HFF-Myc (cell line): ENCODE measurements around the gene EXOC3.
"Not testable (repeated sequence)": the region's sequence is repeated elsewhere in the genome, so short reads cannot be mapped to it uniquely, and the experiment has no call there.

Experiments used
- DNase-seq: peaks from one replicate; pipeline ENCODE4 v3.0.0-alpha.2; 2011; ENCODE audit warnings: low read depth; ENCODE audit errors: extremely low read depth
- H3K4me3 ChIP-seq: replicated peaks from 2 replicates; pipeline ENCODE4 v1.5.1; 2011; ENCODE audit warnings: low read depth, mild to moderate bottlenecking, control low read depth, low read length
- TF ChIP-seq, protein P1 (sequence below): IDR thresholded peaks from 2 replicates; pipeline ENCODE4 v1.5.1; 2012; ENCODE audit warnings: mild to moderate bottlenecking, low read depth, low read length, control low read depth; ENCODE audit errors: missing control alignments

EXOC3 gene

DNA sequence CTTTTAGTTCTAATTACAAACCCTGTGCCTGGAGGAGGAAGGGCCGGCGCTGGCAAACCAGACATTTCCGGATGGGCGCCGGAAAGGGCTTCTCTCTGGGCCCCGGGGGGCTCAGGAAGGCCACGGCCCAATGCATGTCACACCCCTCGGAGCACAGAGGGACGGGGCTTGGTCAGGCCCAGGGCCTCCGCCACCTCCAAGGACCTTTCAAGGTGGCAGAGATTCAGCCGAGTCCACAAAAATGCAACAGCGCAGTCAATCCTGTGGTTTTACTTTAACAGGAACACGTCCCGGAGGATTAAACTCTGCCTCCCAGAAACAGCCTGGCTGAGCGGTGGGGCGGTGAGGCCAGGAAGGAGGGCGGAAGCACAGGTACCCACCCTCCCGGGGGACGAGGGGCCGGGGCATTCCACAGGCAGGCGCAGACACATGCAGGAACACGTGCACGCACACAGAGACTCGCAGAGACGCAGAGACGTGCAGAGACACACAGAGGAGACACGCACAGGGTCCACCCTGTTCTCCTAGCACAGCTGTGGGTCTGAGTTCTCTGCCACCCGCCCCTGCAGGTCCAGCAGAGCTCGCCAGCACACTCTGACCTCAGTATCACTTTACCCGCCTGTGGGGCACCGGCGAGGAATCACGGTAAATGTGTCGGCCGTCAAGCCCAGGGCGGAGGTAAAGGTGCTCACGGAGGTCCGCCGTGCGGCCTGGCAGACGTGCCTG is 58.3 kb downstream of the EXOC3 start:
- H3K4me3 ChIP-seq, result no peak overlapping the region
- TF ChIP-seq, protein P1, sequence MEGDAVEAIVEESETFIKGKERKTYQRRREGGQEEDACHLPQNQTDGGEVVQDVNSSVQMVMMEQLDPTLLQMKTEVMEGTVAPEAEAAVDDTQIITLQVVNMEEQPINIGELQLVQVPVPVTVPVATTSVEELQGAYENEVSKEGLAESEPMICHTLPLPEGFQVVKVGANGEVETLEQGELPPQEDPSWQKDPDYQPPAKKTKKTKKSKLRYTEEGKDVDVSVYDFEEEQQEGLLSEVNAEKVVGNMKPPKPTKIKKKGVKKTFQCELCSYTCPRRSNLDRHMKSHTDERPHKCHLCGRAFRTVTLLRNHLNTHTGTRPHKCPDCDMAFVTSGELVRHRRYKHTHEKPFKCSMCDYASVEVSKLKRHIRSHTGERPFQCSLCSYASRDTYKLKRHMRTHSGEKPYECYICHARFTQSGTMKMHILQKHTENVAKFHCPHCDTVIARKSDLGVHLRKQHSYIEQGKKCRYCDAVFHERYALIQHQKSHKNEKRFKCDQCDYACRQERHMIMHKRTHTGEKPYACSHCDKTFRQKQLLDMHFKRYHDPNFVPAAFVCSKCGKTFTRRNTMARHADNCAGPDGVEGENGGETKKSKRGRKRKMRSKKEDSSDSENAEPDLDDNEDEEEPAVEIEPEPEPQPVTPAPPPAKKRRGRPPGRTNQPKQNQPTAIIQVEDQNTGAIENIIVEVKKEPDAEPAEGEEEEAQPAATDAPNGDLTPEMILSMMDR, result no peak
- DNase-seq, result no peak

DNA sequence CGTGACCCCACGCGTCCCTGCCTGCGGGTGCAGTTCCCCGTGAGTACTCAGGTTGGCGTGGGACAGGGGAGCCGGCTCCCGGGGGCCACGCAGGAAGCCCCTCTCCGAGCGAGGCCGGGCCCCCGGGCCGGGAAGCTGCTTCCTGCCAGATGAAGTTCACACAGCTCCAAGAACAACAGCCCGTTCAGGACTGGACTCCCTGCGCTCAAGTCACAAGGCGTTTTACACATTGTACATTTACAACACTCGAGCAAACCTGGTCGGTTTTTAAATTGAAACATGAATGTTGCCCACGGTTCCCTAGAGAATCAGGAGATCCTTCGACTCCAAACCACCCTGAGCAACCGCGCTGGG is 58.8 kb downstream of the EXOC3 start:
- TF ChIP-seq, protein P1, result no peak
- DNase-seq, result no peak
- no peak overlapping the region for H3K4me3 ChIP-seq

DNA sequence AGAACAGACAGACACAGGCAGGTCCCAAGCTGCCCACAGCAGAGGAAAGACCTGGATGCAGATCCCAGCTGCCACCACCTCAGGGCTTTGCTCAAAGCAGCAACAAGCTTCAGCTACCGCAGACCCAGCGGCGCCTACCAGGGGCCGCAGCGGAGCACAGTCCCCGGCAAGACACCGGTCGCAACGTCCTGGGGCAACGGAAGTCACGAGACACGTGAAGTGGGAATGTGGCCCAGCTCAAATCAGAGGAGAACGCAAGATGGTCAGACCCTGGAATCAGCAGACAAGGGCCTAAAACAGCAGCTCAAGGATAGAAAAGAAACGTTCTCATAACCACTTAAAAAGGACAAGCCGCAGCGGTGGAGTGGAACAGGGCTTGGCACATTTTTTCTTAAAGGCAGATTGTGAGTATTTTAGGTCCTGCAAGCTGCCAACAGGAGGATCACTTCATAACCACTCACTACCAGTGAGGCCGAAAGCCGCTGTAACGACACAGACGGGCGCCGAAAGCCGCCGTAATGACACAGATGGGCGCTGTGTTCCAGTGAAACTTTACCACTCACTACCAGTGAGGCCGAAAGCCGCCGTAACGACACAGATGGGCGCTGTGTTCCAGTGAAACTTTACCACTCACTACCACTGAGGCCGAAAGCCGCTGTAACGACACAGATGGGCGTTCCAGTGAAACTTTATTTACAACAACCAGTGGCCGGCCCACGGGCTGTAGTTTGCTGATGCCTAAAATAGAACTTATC is 59.5 kb downstream of the EXOC3 start:
- TF ChIP-seq, protein P1, result no peak
- no peak overlapping the region for H3K4me3 ChIP-seq
- no peak for DNase-seq

DNA sequence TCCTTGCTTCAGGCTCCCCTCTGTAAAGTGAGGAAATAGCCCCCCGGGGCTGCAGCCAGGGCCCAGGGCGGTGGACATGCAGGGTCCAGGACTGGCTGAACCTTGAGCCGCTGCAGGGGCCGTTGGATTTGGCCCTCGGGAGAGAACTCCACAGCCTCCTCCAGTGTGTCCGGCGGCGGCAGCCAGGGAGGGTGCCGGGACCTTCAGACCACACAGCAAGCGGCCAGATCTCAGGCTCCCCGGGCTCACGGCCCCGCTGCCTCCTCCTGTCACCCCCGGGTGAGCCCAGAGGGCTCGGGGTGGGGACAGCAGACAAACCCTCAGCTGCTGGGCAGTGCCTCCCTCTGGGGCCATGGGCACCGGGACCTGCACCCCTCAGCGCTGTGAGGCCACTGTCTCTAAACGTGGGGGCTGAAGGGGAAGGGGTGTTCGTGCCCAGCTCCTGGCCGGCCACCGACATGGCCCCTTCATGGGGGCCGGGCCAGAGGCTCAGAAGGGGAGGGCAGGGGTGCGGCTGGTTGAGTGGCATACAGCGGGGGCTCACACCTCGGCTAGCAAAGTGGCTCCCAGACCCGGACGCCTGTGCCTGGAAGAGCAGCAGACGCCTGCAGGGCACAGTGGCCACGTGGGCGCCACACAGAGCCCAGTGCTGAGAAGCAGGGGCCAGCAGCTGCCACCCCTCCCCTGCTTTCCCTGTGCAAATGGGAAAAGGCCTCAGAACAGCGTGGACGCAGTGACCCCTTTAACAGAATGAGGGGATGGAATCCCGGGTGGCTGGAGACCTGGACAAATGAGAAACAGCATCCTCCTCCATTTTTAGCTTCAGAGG is 61.6 kb downstream of the EXOC3 start:
- TF ChIP-seq, protein P1, result no peak
- DNase-seq, result no peak
- no peak overlapping the region for H3K4me3 ChIP-seq

DNA sequence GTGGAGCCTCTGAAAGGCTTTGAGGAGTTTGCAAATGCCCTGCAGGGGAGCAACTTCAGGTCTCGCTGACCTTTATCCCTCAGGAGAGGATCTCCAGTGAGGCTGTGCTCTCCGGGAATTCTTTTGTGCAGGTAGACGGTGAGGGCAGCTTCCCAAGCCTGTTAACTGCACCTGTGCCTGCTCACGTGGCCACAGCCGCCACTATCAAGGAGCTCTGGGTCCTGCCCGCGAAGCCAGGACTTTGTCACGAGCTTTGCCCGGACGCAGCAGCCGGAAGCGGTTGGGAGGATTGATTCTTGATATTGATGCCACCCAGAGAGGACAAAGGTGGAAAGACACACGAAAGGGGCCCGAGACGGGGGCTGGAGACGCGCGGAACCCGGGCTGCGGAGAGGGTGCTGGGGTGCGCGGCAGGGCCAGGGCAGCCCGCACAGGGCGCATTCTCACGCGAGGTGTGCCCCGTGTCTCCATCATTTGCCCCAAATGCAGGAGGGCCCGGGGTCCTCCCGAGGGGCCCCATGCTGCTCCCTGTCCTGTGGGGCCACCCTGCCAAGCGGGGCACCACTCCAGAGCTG is 63.1 kb downstream of the EXOC3 start:
- no peak overlapping the region for H3K4me3 ChIP-seq
- no peak for DNase-seq
- TF ChIP-seq, protein P1, result no peak

DNA sequence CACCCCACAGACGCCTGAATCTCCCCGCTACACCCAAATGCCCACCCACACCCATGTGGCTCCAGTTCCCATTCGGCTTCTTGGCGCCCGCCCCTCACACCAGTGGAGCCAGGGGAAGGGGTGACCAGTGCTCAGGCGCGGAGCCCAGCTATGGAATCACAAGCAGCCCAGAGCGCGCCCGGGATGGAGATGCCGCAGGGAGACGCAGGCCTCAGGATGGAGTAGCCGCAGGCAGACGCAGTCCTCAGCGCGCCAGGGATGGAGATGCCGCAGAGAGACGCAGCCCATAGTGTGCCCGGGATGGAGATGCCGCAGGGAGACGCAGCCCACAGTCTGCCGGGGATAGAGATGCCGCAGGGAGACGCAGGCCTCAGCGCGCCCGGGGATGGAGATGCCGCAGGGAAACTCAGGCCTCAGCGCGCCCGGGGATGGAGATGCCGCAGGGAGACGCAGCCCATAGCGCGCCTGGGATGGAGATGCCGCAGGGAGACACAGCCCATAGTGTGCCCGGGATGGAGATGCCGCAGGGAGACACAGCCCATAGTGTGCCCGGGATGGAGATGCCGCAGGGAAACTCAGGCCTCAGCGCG is 65.1 kb downstream of the EXOC3 start:
- H3K4me3 ChIP-seq, DNase-seq: not testable (repeated sequence)
